NCI-H2171 (cell line): ENCODE results near the gene ASB8.

Experiments
- DNase-seq: peaks from one replicate; lab custom pipeline; 2025; lab: John Stamatoyannopoulos, UW

ASB8 gene

GRCh38 chr12:48105867-48106680 is 51.2 kb downstream of the ASB8 start, which contains the start of gene SENP1:
Gene SENP1 (minus strand): TSS chr12:48106079. CDS start chr12:48101472, 4,607 bp downstream.
- peak; percentile 86 for DNase-seq

GRCh38 chr12:48105321-48105866 is 51.9 kb downstream of the ASB8 start:
- DNase-seq: peak; percentile 8

- no peak for DNase-seq
These were observed 52.8 kb downstream of the ASB8 start for GRCh38 chr12:48104531-48104930.
